SU-DHL-6 (cell line): ENCODE results near the gene DARS2.

ENCODE experiments used
- H2AFZ ChIP-seq: fragments of 200-600 bp; sonication (generic); 2 replicates; pipeline ENCODE4 v1.6.1; 2014; ENCODE audit warnings: low read depth, mild to moderate bottlenecking, moderate library complexity, mixed read lengths, antibody characterized with exemption, low read length; ENCODE audit not compliant: severe bottlenecking
- H3F3A ChIP-seq: fragments of 200-600 bp; shearing (Covaris generic); 2 replicates; pipeline ENCODE4 v1.6.0; 2016; ENCODE audit warnings: antibody characterized with exemption, mild to moderate bottlenecking; ENCODE audit not compliant: insufficient read depth
- H3K27ac ChIP-seq: fragments of 200-600 bp; sonication (generic); 2 replicates; pipeline ENCODE4 v1.5.1; 2016; ENCODE audit warnings: low read depth, mild to moderate bottlenecking, low read length, moderate library complexity, mixed read lengths
- H3K27me3 ChIP-seq: fragments of 200-600 bp; sonication (generic), shearing (Covaris generic); 2 replicates; pipeline ENCODE4 v1.6.0; 2014; ENCODE audit warnings: mild to moderate bottlenecking, low read length
- H3K36me3 ChIP-seq: fragments of 200-600 bp; sonication (generic); 2 replicates; pipeline ENCODE4 v1.6.1; 2014; ENCODE audit warnings: mild to moderate bottlenecking, low read length, mixed read lengths
- H3K4me2 ChIP-seq: fragments of 300-600, 200-600 bp; shearing (Covaris generic), sonication (generic); 2 replicates; pipeline ENCODE4 v1.6.0; 2014; ENCODE audit warnings: low read length, low read depth, mild to moderate bottlenecking; ENCODE audit not compliant: poor library complexity, severe bottlenecking
- H3K4me3 ChIP-seq: fragments of 200-600 bp; sonication (generic); 2 replicates; pipeline ENCODE4 v1.5.1; 2014; ENCODE audit warnings: antibody characterized with exemption, low read length, mild to moderate bottlenecking, mixed read lengths; ENCODE audit not compliant: insufficient read depth, poor library complexity, severe bottlenecking
- H3K79me2 ChIP-seq: fragments of 200-600 bp; sonication (generic); 2 replicates; pipeline ENCODE4 v1.6.1; 2014; ENCODE audit warnings: mild to moderate bottlenecking, low read length, moderate library complexity; ENCODE audit not compliant: insufficient read depth
- H3K9ac ChIP-seq: fragments of 200-600 bp; sonication (generic); 2 replicates; pipeline ENCODE4 v1.7.0; 2014; ENCODE audit warnings: mild to moderate bottlenecking, low read length
- H3K9me2 ChIP-seq: fragments of 200-600 bp; sonication (generic); replicated peaks from 2 replicates; pipeline ENCODE4 v1.6.1; 2014; ENCODE audit warnings: low read length; ENCODE audit not compliant: insufficient read depth
- H3K9me3 ChIP-seq: fragments of 200-600 bp; sonication (generic); 2 replicates; pipeline ENCODE4 v1.6.1; 2014; ENCODE audit warnings: low read length, mixed read lengths; ENCODE audit not compliant: insufficient read depth
- H4K20me1 ChIP-seq: fragments of 200-600 bp; sonication (generic); 2 replicates; pipeline ENCODE4 v1.6.1; 2014; ENCODE audit warnings: low read depth, mild to moderate bottlenecking, antibody characterized with exemption, low read length, moderate library complexity, mixed read lengths
- EZH2phosphoT487 ChIP-seq: fragments of 200-600 bp; sonication (generic), shearing (Covaris generic); conservative IDR thresholded peaks from 2 replicates; pipeline ENCODE4 v1.6.1; 2018; ENCODE audit warnings: mild to moderate bottlenecking, antibody characterized with exemption, low read length, moderate library complexity, mixed read lengths
- TF ChIP-seq, protein P1 (sequence below): fragments of 200-600 bp; sonication (generic); IDR thresholded peaks from one replicate; pipeline ENCODE4 v1.5.1; 2017; ENCODE audit warnings: antibody characterized with exemption, mild to moderate bottlenecking, low read length, moderate library complexity; ENCODE audit not compliant: insufficient read depth, poor library complexity, severe bottlenecking

DARS2 gene

GRCh38 chr1:173821680-173822079 is 2.8 kb upstream of the DARS2 start:
- H3K9ac ChIP-seq = no peak overlapping the region
- peak overlapping the region; percentile 67 for H3K4me2 ChIP-seq

DNA sequence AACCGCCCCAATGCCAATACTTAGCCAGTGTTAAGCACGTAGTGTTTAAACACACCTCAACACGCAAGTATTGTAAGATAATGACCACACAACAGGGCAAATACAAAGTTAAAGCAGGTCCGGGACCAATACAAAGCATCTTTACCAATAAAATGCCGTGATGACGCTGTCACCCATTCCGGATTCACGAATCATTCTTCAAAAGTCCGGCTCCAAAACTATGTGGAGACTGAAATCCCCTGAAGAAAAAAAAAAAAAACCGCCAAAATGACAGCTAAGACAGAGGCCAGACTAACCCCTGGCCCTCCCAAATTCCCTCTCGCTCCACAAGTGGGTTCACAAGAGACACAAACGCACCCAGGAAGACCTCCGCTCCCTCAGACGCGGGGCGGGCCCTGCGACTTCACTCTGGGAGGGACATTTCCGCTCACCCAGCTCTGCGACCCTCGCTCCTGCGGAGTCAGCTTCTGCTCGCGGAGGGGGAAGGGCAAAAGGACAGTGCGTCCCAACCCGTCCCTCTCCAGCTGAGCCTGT is 625 bp upstream of the DARS2 start:
- H3K27ac ChIP-seq = peak overlapping the region; percentile 89
- no peaks in the 10 kb centered on the region for H3K9me2 ChIP-seq
- peaks cover 63% of the 10 kb centered on the region for H3K79me2 ChIP-seq
- H3K9me3 ChIP-seq = no peaks in the 10 kb centered on the region
- peak overlapping the region; percentile 75 for H2AFZ ChIP-seq
- H3K4me3 ChIP-seq = peak overlapping the region; percentile 99
- no peaks in the 10 kb centered on the region for H3K27me3 ChIP-seq
- H3K4me2 ChIP-seq = peak overlapping the region; percentile 67
- H4K20me1 ChIP-seq = 0 out of 2 replicates have a peak, but pooled peaks cover 9% of the 10 kb centered on the region
- H3F3A ChIP-seq = peaks cover 18% of the 10 kb centered on the region
- TF ChIP-seq, protein P1, sequence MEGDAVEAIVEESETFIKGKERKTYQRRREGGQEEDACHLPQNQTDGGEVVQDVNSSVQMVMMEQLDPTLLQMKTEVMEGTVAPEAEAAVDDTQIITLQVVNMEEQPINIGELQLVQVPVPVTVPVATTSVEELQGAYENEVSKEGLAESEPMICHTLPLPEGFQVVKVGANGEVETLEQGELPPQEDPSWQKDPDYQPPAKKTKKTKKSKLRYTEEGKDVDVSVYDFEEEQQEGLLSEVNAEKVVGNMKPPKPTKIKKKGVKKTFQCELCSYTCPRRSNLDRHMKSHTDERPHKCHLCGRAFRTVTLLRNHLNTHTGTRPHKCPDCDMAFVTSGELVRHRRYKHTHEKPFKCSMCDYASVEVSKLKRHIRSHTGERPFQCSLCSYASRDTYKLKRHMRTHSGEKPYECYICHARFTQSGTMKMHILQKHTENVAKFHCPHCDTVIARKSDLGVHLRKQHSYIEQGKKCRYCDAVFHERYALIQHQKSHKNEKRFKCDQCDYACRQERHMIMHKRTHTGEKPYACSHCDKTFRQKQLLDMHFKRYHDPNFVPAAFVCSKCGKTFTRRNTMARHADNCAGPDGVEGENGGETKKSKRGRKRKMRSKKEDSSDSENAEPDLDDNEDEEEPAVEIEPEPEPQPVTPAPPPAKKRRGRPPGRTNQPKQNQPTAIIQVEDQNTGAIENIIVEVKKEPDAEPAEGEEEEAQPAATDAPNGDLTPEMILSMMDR = no peak
- no peak for TF ChIP-seq EZH2phosphoT487
- H3K9ac ChIP-seq = peak overlapping the region; percentile 88
- peaks cover 24% of the 10 kb centered on the region for H3K36me3 ChIP-seq

More at GRCh38 chr1:173821680-173822079, 2.8 kb upstream of the DARS2 start:
- H3K4me3 ChIP-seq = no peak overlapping the region
- no peak for TF ChIP-seq EZH2phosphoT487
- H3K27me3 ChIP-seq = no peaks in the 10 kb centered on the region
- no peaks in the 10 kb centered on the region for H3K9me2 ChIP-seq
- H3F3A ChIP-seq = peaks cover 14% of the 10 kb centered on the region
- 0 out of 2 replicates have a peak, but pooled peaks cover 9% of the 10 kb centered on the region for H4K20me1 ChIP-seq
- H3K36me3 ChIP-seq = peaks cover 27% of the 10 kb centered on the region
- H2AFZ ChIP-seq = no peak overlapping the region
- H3K9me3 ChIP-seq = no peaks in the 10 kb centered on the region
- H3K27ac ChIP-seq = no peak overlapping the region
- peaks cover 79% of the 10 kb centered on the region for H3K79me2 ChIP-seq

GRCh38 chr1:173827611-173828010 is 3.1 kb downstream of the DARS2 start:
- no peaks in the 10 kb centered on the region for H3K9me2 ChIP-seq
- no peaks in the 10 kb centered on the region for H3K9me3 ChIP-seq
- H2AFZ ChIP-seq = no peak overlapping the region
- H3K27me3 ChIP-seq = no peaks in the 10 kb centered on the region
- H3K36me3 ChIP-seq = peaks cover 16% of the 10 kb centered on the region; the same call in 1 of the 2 replicates
- H3K79me2 ChIP-seq = peaks cover 26% of the 10 kb centered on the region
- TF ChIP-seq, protein P1 = no peak
- TF ChIP-seq EZH2phosphoT487 = no peak
- no peak overlapping the region for H3K27ac ChIP-seq
- peak overlapping the region; percentile 27 for H3K4me2 ChIP-seq
- H4K20me1 ChIP-seq = no peaks in the 10 kb centered on the region
- H3K4me3 ChIP-seq = no peak overlapping the region
- peaks cover 18% of the 10 kb centered on the region for H3F3A ChIP-seq
- H3K9ac ChIP-seq = no peak overlapping the region

DNA sequence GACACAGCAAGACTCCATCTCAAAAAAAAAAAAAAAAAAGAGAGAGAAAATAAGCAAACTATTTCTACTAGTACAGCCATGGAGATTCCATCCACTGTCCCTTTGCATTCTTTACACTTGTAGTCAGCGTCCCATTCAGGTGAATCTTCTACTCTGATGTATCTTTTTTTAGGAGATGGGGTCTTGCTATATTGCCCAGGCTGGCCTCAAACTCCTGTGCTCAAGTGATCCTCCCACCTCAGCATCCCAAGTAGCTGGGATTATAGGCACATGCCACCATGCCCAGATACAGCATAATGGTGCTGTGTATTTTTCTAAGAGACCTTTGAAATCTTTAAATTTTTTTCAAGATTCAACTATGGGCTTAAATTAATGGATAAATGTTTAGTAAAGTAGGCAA is 8.3 kb downstream of the DARS2 start:
- Histone ChIP-seq H3K9me3 (no peaks in the 10 kb centered on the region), H3K9me2 (no peaks in the 10 kb centered on the region), H3K27me3 (no peaks in the 10 kb centered on the region), H2AFZ (no peak overlapping the region), H3F3A (no peaks in the 10 kb centered on the region; the same call in 1 of the 2 replicates), H3K36me3 (peaks cover 30% of the 10 kb centered on the region), H3K4me2 (no peak overlapping the region), H3K9ac (no peak overlapping the region), H3K79me2 (no peaks in the 10 kb centered on the region), H3K4me3 (no peak overlapping the region), H3K27ac (no peak overlapping the region), H4K20me1 (no peaks in the 10 kb centered on the region)
- TF ChIP-seq, protein P1 = no peak
- no peak for TF ChIP-seq EZH2phosphoT487
